ENCODE data around the gene PCNX1.

PCNX1 gene

GRCh38 chr14:70957710-70958109 lies 50.5 kb downstream of the PCNX1 start:
- no peak for DNase-seq (ENCODE audit: low read depth)

GRCh38 chr14:70962935-70963334 lies 55.7 kb downstream of the PCNX1 start:
- no peak for DNase-seq (ENCODE audit: low read depth)

GRCh38 chr14:70964492-70964891 lies 57.2 kb downstream of the PCNX1 start:
- DNase-seq (ENCODE audit: low read depth) = no peak

GRCh38 chr14:70971560-70971959 lies 64.3 kb downstream of the PCNX1 start:
- DNase-seq (ENCODE audit: low read depth) = no peak

GRCh38 chr14:70972107-70972976 lies 65.1 kb downstream of the PCNX1 start:
- DNase-seq (ENCODE audit: low read depth) = peak; percentile 61

GRCh38 chr14:70976591-70976990 lies 69.3 kb downstream of the PCNX1 start:
- DNase-seq (ENCODE audit: low read depth) = no peak

GRCh38 chr14:70981000-70981952 lies 74.0 kb downstream of the PCNX1 start:
- DNase-seq (ENCODE audit: low read depth) = no peak

GRCh38 chr14:70982200-70982599 lies 74.9 kb downstream of the PCNX1 start:
- no peak for DNase-seq (ENCODE audit: low read depth)

GRCh38 chr14:70987041-70987440 lies 79.8 kb downstream of the PCNX1 start:
- DNase-seq (ENCODE audit: low read depth) = no peak

- DNase-seq (ENCODE audit: low read depth) = no peak
These were observed 81.2 kb downstream of the PCNX1 start for GRCh38 chr14:70988452-70988851.

GRCh38 chr14:70993931-70994330 lies 86.7 kb downstream of the PCNX1 start:
- no peak for DNase-seq (ENCODE audit: low read depth)

GRCh38 chr14:70995211-70995610 lies 88.0 kb downstream of the PCNX1 start:
- DNase-seq (ENCODE audit: low read depth) = no peak

GRCh38 chr14:70995671-70996070 lies 88.4 kb downstream of the PCNX1 start:
- DNase-seq (ENCODE audit: low read depth) = no peak

GRCh38 chr14:70999117-70999516 lies 91.9 kb downstream of the PCNX1 start:
- DNase-seq (ENCODE audit: low read depth) = no peak

- DNase-seq (ENCODE audit: low read depth) = no peak
These were observed 92.8 kb downstream of the PCNX1 start for GRCh38 chr14:71000091-71000490.

GRCh38 chr14:71001742-71002141 lies 94.5 kb downstream of the PCNX1 start:
- no peak for DNase-seq (ENCODE audit: low read depth)

- no peak for DNase-seq (ENCODE audit: low read depth)
These were observed 95.9 kb downstream of the PCNX1 start for GRCh38 chr14:71003156-71003555.

- DNase-seq (ENCODE audit: low read depth) = no peak
These were observed 97.2 kb downstream of the PCNX1 start for GRCh38 chr14:71004481-71004880.

GRCh38 chr14:71005076-71005475 lies 97.8 kb downstream of the PCNX1 start:
- DNase-seq (ENCODE audit: low read depth) = no peak

GRCh38 chr14:71006200-71006563 lies 98.9 kb downstream of the PCNX1 start:
- DNase-seq (ENCODE audit: low read depth) = no peak

GRCh38 chr14:71011479-71011878 lies 104.2 kb downstream of the PCNX1 start:
- DNase-seq (ENCODE audit: low read depth) = no peak

GRCh38 chr14:71012888-71013287 lies 105.6 kb downstream of the PCNX1 start:
- no peak for DNase-seq (ENCODE audit: low read depth)

Data from GM04504 (cell line).